Esophagus muscularis mucosa (tissue), 3 donors: ENCODE data around the gene GRAMD4.

Experiments
- POLR2A ChIP-seq: fragments of 450-650 bp; IDR thresholded peaks from one replicate; pipeline ENCODE4 v1.6.1; 2017; ENCODE audit warnings: antibody characterized with exemption, moderate library complexity, mild to moderate bottlenecking, low read depth
- POLR2AphosphoS5 ChIP-seq, 2 donors: sonication (generic); formaldehyde crosslinking; IDR thresholded peaks; one replicate each; pipeline ENCODE4 v1.6.1; 2017; ENCODE audit warnings: antibody characterized with exemption in 2 of 2
- TF ChIP-seq, protein P1 (sequence below), 3 experiments: fragments of 200-600 bp in 2 of 3; fragments of 450-650 bp in 1 of 3; sonication (generic) in 2 of 3; IDR thresholded peaks; one replicate each; pipeline ENCODE4 v1.5.1; 2017 to 2019; ENCODE audit warnings: antibody characterized with exemption in 3 of 3, mild to moderate bottlenecking in 2 of 3, moderate library complexity in 1 of 3

DNA sequence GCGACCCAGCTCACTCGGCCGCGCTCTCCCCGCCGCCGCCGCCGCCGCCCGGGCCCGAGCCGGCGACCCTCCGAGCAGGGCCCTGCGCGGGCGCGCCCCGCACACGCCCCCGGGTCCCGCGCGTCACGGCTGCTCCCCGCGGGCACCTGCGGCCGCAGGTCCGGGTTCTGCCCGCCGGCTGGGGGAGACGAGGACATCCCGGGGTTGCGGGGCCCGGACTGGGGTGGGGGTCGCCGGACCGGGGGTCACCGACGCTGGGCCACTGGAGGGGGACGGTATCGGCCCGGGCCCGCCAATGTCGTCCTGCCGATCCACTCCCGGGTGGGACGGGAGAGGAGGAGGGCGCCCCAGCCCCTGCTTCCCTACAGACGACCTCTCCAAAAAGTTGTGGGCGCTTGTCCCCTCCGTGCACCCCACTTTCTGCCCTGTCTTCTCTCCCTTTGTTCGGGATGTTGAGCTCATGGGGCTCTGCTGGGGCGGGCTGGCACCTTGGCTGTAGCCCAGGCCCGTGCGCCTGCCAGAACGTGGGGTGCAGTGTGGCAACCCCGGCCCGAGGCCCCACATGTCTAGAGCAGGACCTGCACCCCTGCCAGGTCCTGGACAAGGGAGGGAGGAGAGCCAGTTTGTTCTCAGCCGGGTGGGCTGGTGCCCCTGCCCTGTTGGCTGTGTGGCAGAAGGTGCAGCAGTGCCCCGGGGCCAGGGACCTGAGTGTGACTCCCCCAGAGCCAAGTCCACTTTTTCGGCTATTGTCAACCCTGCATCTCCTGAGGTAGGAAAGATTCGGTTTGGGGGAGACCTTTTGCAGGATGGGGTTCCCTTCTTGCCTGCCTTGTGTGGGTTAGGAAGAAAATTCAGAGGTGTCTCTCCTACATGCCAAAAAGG lies 42.6 kb upstream of the GRAMD4 start:
- TF ChIP-seq, protein P1, sequence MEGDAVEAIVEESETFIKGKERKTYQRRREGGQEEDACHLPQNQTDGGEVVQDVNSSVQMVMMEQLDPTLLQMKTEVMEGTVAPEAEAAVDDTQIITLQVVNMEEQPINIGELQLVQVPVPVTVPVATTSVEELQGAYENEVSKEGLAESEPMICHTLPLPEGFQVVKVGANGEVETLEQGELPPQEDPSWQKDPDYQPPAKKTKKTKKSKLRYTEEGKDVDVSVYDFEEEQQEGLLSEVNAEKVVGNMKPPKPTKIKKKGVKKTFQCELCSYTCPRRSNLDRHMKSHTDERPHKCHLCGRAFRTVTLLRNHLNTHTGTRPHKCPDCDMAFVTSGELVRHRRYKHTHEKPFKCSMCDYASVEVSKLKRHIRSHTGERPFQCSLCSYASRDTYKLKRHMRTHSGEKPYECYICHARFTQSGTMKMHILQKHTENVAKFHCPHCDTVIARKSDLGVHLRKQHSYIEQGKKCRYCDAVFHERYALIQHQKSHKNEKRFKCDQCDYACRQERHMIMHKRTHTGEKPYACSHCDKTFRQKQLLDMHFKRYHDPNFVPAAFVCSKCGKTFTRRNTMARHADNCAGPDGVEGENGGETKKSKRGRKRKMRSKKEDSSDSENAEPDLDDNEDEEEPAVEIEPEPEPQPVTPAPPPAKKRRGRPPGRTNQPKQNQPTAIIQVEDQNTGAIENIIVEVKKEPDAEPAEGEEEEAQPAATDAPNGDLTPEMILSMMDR (IDR thresholded peaks at IDR 0.05), result no peak
- TF ChIP-seq POLR2A (no peak), POLR2AphosphoS5 (IDR thresholded peaks at IDR 0.05) (no peak)
